Esophagus muscularis mucosa (tissue), 4 donors: Measurements from ENCODE around the gene UBL4A. TPM values are rescaled to one million over a fixed set of nuclear protein-coding genes. Genes with fewer than 3 reads are reported as not detected.

ENCODE experiments used
- DNase-seq: peaks from one replicate; pipeline ENCODE4 v3.0.0-alpha.2; 2017; ENCODE audit errors: extremely low spot score
- H3K27ac ChIP-seq, 4 donors: fragments of 200-600 bp; sonication (generic); replicated peaks in 1 of 4; 1 replicate in 3 of 4; 2 replicates in 1 of 4; pipeline ENCODE4 v1.5.1; 2016 to 2019; ENCODE audit warnings: mild to moderate bottlenecking in 1 of 4
- H3K27me3 ChIP-seq, 4 donors: fragments of 200-600 bp; sonication (generic); one replicate each; pipeline versions ENCODE4 v1.5.1 to v1.6.0; 2016 to 2019
- H3K36me3 ChIP-seq, 4 donors: fragments of 200-600 bp; sonication (generic); one replicate each; pipeline ENCODE4 v1.5.1; 2016 to 2019
- H3K4me1 ChIP-seq, 4 donors: fragments of 200-600 bp; sonication (generic); one replicate each; pipeline ENCODE4 v1.5.1; 2016 to 2019
- H3K4me3 ChIP-seq, 4 donors: fragments of 200-600 bp; sonication (generic); 1 replicate in 2 of 4; 2 replicates in 2 of 4; pipeline ENCODE4 v1.5.1; 2016 to 2019; ENCODE audit warnings: mild to moderate bottlenecking in 4 of 4, moderate library complexity in 1 of 4
- H3K9me3 ChIP-seq, 4 donors: fragments of 200-600 bp; sonication (generic); 1 replicate in 3 of 4; 2 replicates in 1 of 4; pipeline ENCODE4 v1.5.1; 2016 to 2019
- CTCF ChIP-seq, 3 experiments: fragments of 200-600 bp in 2 of 3; fragments of 450-650 bp in 1 of 3; sonication (generic) in 2 of 3; IDR thresholded peaks; one replicate each; pipeline ENCODE4 v1.5.1; 2017 to 2019; ENCODE audit warnings: antibody characterized with exemption in 3 of 3, mild to moderate bottlenecking in 2 of 3, moderate library complexity in 1 of 3
- EP300 ChIP-seq: sonication (generic); formaldehyde crosslinking; IDR thresholded peaks from one replicate; pipeline ENCODE4 v1.6.1; 2017; ENCODE audit warnings: antibody characterized with exemption
- POLR2A ChIP-seq: fragments of 450-650 bp; IDR thresholded peaks from one replicate; pipeline ENCODE4 v1.6.1; 2017; ENCODE audit warnings: antibody characterized with exemption, moderate library complexity, mild to moderate bottlenecking, low read depth
- POLR2AphosphoS5 ChIP-seq, 2 donors: sonication (generic); formaldehyde crosslinking; IDR thresholded peaks; one replicate each; pipeline ENCODE4 v1.6.1; 2017; ENCODE audit warnings: antibody characterized with exemption in 2 of 2
- WGBS: methylation state at CpG from one replicate; pipeline ENCODE4 v1.1.5; 2018; 5-methylcytosine and 5-hydroxymethylcytosine counted together
- intact Hi-C: fragments of 100-400 bp; cut with DNase I; formaldehyde crosslinking; loops from one replicate; pipeline ENCODE4 v1.15.1; 2023
- total RNA-seq, 4 donors: library from RNA; depleted of rRNA; stranded (reverse); fragments of >200 nt; gene quantifications; one replicate each; pipeline versions ENCODE4 v1.1.0 to v1.2.1, GENCODE V29; 2016

Gene UBL4A
- total RNA-seq, 4 donors from 2014 or later = 41.7 to 75.8 (median 57.9) TPM

- TF ChIP-seq CTCF (IDR thresholded peaks at IDR 0.05) (no peak), POLR2AphosphoS5 (IDR thresholded peaks at IDR 0.05) (no peak), EP300 (no peak), POLR2A (no peak)
- no peaks in the 10 kb centered on the region for H3K9me3 ChIP-seq
- H3K4me3 ChIP-seq = no peak overlapping the region
- H3K36me3 ChIP-seq = no peaks in the 10 kb centered on the region
- DNase-seq = no peak
- 83% methylated on average over 14 of the region's 14 CpGs for WGBS
- H3K27ac ChIP-seq = no peak overlapping the region
- H3K4me1 ChIP-seq = peaks cover 3 to 14% (median 12%) of the 10 kb centered on the region in 4 donors
- intact Hi-C loops = loop anchor here (5.0 kb wide), 1 partner anchor 39 kb away; the partner anchor contains the start of gene UBL4A
- H3K27me3 ChIP-seq = no peaks in the 10 kb centered on the region
Observed at GRCh38 chrX:154525606-154526490, 39.4 kb upstream of the UBL4A start.

GRCh38 chrX:154519389-154519788 is 33.0 kb upstream of the UBL4A start:
- no peak for DNase-seq
- Histone ChIP-seq H3K27me3 (no peaks in the 10 kb centered on the region), H3K4me1 (peaks cover 17 to 29% (median 25%) of the 10 kb centered on the region in 4 donors), H3K9me3 (no peaks in the 10 kb centered on the region), H3K27ac (no peak overlapping the region), H3K36me3 (no peaks in the 10 kb centered on the region), H3K4me3 (no peak overlapping the region)
- WGBS = 80% methylated on average over 8 of the region's 8 CpGs
- TF ChIP-seq EP300 (no peak), POLR2AphosphoS5 (IDR thresholded peaks at IDR 0.05) (no peak)
- intact Hi-C loops = no loop called here

- WGBS = 54% methylated on average over 24 of the region's 25 CpGs
- no peak for DNase-seq
- peak overlapping the region; percentile 66 to 79 (median 66) for H3K4me3 ChIP-seq
- peaks cover 17 to 32% (median 25%) of the 10 kb centered on the region in 4 donors for H3K4me1 ChIP-seq
- H3K36me3 ChIP-seq = peaks cover 0 to 5% (median 0%) of the 10 kb centered on the region in 4 donors
- peak overlapping the region; percentile 80 to 91 (median 90) for H3K27ac ChIP-seq
- TF ChIP-seq EP300 (no peak), CTCF (IDR thresholded peaks at IDR 0.05) (no peak), POLR2A (no peak), POLR2AphosphoS5 (IDR thresholded peaks at IDR 0.05) (no peak)
- H3K27me3 ChIP-seq = no peaks in the 10 kb centered on the region
- intact Hi-C loops = no loop called here
- H3K9me3 ChIP-seq = no peaks in the 10 kb centered on the region
Observed at GRCh38 chrX:154517101-154517781, 30.8 kb upstream of the UBL4A start.

- H3K9me3 ChIP-seq = no peaks in the 10 kb centered on the region
- peaks cover 17 to 32% (median 25%) of the 10 kb centered on the region in 4 donors for H3K4me1 ChIP-seq
- TF ChIP-seq POLR2A (no peak), EP300 (no peak), CTCF (IDR thresholded peaks at IDR 0.05) (no peak), POLR2AphosphoS5 (IDR thresholded peaks at IDR 0.05) (no peak)
- DNase-seq = no peak
- H3K27ac ChIP-seq = peak overlapping the region; percentile 80 to 91 (median 90)
- 33% methylated on average over 19 of the region's 19 CpGs for WGBS
- peak overlapping the region; percentile 66 to 79 (median 66) for H3K4me3 ChIP-seq
- H3K36me3 ChIP-seq = peaks cover 0 to 6% (median 0%) of the 10 kb centered on the region in 4 donors
- H3K27me3 ChIP-seq = no peaks in the 10 kb centered on the region
- intact Hi-C loops = no loop called here
Observed at GRCh38 chrX:154516656-154517100, 30.3 kb upstream of the UBL4A start.
